Effector CD8-positive, alpha-beta T cell (primary cell): ENCODE data around the gene ITIH5.

ENCODE experiments used
- DNase-seq: peaks from one replicate; lab custom pipeline; 2025; lab: John Stamatoyannopoulos, UW

The ITIH5 gene

GRCh38 chr10:7583626-7584025 lies 83.1 kb downstream of the ITIH5 start:
- no peak for DNase-seq

DNA sequence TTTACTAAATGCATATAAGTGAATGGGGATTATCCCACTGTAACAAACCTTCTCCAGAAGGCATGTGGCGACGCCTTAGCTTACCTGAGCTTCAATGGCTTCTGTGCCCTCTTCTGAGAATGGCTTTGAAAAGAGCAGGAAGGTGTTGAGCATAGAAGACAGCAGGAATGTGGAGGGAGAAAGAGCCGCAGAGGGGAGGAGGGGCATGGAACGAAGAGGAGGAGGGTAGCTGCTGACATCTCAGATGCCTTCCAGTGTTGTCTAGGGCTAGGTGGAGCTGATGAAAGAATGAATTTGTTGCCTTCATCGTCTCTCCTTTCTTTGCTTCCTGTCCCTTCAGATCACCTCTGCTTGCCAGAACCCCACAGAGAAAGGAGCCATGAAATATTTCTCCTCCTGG lies 86.2 kb downstream of the ITIH5 start:
- DNase-seq: no peak

DNA sequence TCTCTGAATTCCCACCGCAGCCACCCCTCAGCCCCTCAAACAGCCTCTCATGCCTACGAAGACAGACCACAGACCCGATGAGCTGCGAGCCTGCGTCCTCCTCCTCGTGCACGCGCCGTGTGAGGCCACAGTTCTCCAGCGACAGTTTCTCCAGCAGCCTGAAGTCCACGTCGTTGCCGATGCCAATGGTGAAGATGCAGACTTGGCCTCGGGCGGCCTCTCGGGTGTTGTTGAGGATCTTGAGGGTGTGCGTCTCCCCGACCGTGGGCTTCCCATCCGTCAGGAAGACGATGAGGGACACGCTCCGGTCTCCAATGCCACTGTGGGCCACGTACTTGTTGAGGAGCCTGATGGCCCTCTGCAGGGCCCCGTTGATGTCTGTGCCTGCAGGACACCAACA lies 87.1 kb downstream of the ITIH5 start:
- no peak for DNase-seq

GRCh38 chr10:7577579-7577978 lies 89.2 kb downstream of the ITIH5 start:
- no peak for DNase-seq

- no peak for DNase-seq
Measured at GRCh38 chr10:7577176-7577575, 89.6 kb downstream of the ITIH5 start.

- no peak for DNase-seq
Measured at GRCh38 chr10:7576340-7576739, 90.4 kb downstream of the ITIH5 start.

DNA sequence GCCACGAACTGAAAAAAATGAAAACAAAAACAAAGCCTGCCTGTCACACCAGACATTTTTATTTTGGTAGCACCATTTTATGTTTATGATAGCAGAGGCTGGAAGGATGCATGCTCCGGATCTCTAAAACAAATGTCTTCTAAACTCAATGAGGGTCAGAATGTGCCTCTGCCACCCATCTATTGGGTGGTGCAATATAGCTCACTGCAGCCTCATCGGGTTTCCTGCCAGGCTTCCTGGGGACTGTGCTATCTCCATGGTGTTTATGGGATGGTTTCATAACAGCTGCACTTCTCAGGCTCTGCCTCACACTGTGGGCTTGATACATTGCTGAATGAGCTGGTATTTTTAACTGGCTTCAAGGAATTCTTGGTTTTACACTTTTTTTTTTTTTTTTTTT lies 94.4 kb downstream of the ITIH5 start:
- no peak for DNase-seq

- DNase-seq: no peak
Measured at GRCh38 chr10:7571981-7572380, 94.8 kb downstream of the ITIH5 start.

GRCh38 chr10:7567911-7568620 lies 98.7 kb downstream of the ITIH5 start:
- DNase-seq: no peak

DNA sequence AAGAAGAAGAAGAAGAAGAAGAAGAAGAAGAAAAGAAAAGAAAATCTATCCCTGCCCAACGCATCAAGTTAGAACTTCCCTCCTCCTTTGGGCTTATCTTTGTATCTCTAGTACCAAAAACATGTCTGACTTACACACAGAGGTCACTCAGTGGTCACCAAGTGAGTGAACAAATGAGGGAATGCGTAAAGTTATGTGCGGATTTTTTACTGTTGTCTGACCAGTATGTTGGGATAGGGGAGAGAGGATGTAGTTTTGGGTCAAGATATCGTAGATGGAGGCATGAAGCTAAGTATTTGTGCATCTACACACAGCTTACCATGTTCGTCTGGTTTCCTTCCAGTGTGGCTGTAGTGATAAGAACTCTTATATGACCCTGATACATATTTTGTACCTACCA lies 99.9 kb downstream of the ITIH5 start:
- no peak for DNase-seq

DNA sequence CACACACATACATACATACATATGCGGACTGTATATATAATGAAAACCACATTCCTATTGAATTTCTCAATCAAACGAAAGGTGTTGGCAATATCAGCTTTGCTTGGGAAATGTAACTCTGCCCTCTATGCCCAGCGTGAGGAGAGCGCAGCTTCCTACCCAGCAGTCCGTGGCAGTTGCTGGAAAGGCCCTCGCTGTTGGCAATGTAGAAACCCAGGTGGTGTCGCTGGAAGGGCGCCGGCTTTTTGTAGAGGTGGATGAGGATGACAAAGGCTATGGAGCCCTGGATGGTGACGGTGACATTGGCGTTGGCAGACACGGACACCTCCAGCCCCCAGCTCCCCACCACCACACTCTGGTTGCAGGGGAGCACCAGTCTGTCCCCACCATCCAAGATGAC lies 100.9 kb downstream of the ITIH5 start:
- no peak for DNase-seq

DNA sequence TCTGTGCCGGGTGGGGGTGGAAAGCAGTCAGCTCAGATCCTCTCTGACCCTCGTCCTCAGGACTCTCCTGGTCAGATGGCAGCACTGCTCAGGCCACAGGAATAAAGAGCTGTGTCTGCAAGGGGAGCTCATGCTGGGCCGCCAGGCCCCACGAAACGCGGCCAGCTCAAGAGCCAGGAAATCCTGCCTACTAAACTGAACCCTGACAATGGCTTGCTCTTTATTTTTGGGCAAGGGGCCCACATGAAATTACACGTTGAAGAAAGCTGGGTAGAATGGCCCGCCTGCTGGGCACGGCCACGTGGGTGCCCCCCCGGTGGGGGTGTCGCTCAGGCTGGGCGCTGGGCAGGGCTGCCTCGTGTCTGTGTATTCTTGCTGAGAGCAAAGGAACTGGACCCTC lies 103.0 kb downstream of the ITIH5 start:
- no peak for DNase-seq

DNA sequence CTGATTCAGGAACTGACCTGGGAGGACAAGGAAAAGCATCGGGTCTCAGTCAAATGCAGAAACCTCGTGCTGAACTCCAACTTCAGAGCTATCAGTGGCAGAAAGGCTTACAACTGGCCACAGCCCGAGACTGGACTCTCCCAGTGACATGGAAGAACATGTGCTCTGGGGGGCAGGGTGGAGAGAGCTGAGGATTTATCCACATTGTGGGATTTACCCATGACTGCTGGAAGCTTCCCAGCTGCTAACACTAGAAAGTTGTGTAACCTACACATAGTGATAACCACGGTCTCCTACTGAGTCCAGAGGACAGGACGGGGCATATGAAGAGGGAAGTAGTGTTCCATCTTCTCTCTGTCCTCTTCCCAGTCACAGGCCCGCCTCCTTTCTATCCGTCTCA lies 103.4 kb downstream of the ITIH5 start:
- no peak for DNase-seq

DNA sequence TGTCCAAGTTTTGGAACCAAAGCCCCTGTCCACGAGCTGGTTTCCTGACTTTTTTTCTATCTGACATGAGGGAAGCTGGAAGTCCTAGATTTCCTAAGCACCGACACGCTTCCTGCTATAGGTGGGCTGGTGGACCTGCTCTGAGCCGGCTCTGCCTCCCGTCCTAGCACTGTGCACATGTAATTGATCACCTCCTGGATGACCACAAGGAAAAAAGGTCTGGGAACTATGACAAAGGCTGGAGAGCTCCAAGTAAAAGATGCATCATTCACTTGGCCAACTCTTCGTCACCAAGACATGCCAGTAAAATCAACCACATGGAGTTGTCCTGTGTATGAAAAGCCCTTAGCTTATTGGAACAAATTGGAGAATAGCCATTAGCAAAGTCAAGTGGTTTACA lies 104.8 kb downstream of the ITIH5 start:
- no peak for DNase-seq

DNA sequence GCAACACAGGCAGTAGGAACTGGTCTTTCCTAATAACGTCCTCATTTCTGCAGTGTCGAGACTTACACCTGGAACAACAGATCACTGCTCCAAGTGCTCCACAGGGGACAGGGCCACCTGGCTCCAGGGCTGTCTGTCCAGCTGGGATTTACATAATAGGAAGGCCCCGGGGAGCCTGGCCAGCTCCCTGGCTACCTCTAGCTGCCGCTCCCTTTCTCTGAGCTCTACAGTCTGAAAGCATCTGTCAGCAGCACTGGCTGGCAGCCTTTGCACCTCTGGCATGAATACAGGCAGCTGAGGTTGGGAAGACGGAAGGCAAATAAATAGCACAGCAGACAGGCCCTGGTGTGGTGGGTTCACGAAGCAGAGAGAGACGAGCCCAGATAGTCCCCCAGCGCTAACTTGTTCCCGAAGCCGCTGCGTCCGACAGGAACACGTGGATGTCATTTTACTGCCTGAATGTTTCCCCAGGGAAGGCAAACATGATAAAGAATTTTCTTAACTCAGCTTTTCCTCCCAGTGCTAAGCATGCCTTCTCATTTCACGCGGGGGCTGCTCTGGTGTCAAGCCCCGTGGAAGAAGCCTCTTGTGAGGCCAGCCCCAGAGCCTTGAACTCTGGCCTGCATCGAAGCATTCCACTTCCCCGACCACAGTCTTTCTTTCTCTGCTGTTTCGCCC lies 105.4 kb downstream of the ITIH5 start:
- no peak for DNase-seq

- DNase-seq: no peak
Measured at GRCh38 chr10:7560519-7560918, 106.2 kb downstream of the ITIH5 start.

DNA sequence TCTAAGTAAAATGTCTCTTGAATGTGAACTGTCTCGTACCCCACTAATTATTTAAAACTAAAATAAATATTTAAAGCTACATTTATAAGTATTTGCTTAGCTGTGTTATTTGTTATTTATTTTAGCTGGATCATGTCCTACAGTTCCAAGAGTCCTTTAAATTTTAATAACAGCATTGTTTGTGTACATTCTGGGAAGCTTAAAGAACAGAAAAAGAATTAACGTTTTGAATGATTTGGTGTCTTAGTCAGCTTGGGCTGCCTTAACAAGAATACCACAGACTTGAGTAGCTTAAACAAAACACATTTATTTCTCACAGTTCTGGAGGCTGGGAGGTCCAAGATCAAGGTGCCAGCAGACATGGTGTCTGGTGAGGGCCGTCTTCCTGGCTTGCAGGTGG lies 107.4 kb downstream of the ITIH5 start:
- no peak for DNase-seq

DNA sequence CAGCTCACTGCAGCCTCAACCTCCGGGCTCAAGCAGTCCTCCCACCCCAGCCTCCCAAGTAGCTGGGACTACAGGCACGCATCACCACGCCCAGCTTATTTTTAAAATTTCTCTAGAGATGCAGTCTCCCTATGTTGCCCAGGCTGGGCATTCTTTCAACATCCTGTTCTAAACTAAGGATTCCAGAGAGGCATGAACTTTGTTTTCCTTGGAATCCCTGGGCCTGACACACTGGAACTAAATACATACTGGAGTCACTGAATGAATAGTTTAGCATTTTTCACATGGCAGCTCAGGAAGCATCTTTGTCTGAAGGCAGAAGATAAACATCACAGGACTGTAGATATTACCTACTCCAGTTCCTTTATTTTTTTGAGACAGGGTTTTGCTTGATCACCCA lies 108.7 kb downstream of the ITIH5 start:
- no peak for DNase-seq

GRCh38 chr10:7553531-7553930 lies 113.2 kb downstream of the ITIH5 start:
- DNase-seq: no peak

DNA sequence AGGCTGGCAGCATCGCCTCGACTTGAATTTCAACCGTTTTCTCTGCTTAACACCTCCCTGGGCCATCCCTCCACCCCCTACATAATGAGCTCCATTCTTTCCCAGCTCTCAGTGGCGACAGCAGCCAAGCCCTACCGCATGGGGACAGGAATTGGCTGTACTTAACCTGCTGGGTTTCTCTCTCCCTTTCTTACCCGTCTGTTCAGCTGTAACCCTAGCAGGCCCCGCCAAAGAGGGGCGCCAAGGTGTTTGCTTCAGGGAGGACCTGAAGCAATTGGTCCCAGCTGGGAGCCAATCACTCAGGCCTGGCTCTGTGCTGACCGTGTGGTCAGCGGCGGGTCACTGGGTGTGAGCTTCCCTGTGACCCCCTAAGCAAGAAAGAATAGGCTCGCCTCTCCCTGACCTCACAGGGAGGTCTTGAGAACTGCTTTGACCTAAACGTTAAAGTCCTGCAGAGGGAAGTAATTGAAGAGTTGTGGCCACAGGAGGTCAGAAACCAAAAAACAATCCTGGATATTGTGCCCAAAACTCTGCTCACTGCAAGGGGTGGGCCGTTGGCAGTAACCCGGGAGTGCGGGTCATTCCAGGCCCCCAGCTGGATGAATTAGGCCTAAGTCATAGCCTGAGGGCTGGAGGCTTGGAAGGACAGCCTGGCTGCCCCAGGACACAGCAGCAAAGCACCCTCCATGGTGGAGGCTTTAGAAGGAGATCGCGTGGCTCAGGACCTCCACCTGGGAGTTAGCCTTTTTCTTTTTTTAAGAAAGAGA lies 114.6 kb downstream of the ITIH5 start:
- DNase-seq: no peak

DNA sequence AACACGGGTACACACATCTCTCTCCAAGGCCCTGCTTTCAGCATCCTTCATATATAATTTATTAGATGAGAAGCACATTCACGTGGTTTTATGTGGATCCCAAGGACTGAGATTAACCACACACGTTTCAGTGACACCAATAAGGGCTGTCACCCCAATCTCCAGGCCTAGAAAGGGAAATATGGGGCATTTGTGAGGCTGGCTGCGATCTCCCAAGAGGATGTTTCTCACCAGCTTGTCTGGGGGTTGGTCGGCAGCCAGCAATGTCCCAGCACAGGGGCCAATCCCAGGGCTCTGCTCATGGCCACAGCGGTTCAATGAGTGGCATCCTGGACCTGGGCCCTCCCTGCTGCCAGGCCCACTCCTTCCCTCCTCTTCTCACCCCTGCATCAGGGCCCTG lies 115.5 kb downstream of the ITIH5 start:
- DNase-seq: no peak

GRCh38 chr10:7550013-7550412 lies 116.8 kb downstream of the ITIH5 start:
- DNase-seq: no peak

DNA sequence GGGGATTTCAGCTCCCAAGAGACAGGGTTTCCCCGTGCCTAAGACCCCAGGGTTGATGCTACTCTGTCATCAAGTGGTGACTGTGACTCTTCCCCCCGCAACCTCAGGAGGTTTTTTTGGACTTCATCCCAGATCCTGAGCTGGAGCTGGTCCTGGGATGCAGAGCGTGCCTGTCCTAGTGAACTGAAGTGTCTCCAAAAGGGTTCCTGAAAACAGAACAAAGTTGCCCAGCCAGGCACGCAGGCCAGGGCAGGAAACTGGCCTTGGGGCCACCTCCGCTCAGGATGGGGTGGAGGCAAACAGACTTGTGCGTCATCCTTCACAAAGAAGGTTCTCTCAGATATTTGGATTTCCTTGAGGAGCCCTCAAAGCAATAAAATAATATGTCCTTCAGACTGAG lies 118.9 kb downstream of the ITIH5 start:
- no peak for DNase-seq
